Stimulated activated CD4-positive, alpha-beta T cell treated with anti-CD3 and anti-CD28 coated beads, Interleukin-12 subunit alpha, Interleukin-12 subunit beta, amount 100 ng/mL, for 48 hours (primary cell): ENCODE results near the gene QPRT.
A peak's percentile ranks its signal among the peaks of the same experiment; 100 is the strongest.
"Not testable (repeated sequence)": the region's sequence is repeated elsewhere in the genome, so short reads cannot be mapped to it uniquely, and the experiment has no call there.

ENCODE experiments used
- DNase-seq, 3 donors: peaks; one replicate each; pipeline ENCODE4 v3.0.0-alpha.2; 2020; ENCODE audit warnings: low read depth in 2 of 3, low spot score in 1 of 3

QPRT gene

GRCh38 chr16:29745121-29745852, 66.3 kb downstream of the QPRT start:
- DNase-seq: peak in 2 of 3 donors; percentile 25 to 50

GRCh38 chr16:29745853-29746345, 66.9 kb downstream of the QPRT start, which contains the start of gene C16orf54:
C16orf54 (minus strand) TSS chr16:29745990; CDS start chr16:29744951, 1,039 bp downstream.
- peak; percentile 74 to 80 (median 78) for DNase-seq

GRCh38 chr16:29746518-29746917, 67.5 kb downstream of the QPRT start:
- DNase-seq: not testable (repeated sequence)
